NCI-H748 (cell line): ENCODE measurements around the gene PSG5.
"Not testable (repeated sequence)": the region's sequence is repeated elsewhere in the genome, so short reads cannot be mapped to it uniquely, and the experiment has no call there.

Source experiments
- DNase-seq: peaks from one replicate; lab custom pipeline; 2025; ENCODE audit not compliant: unreplicated experiment; lab: John Stamatoyannopoulos, UW

Gene PSG5

DNA sequence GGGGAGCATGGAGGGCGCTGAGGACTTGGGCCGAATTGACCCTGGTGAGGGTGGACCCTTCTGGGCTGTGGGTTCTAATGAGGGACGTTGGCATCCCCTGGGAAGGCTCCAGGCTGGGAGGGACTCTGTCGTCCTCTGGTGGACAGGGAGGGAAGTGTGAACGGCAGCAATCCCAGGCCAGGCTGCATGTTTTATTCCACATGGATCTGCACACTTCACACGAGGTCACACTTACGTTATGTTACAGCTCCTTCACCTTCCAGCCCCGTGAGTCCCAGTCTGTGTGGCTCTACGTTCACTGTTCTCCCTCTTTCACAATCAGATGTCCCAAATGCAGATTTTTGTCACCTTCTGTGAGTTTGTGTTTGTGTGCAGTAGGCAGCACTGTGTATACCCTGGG, 1.8 kb upstream of the PSG5 start:
- not testable (repeated sequence) for DNase-seq

DNA sequence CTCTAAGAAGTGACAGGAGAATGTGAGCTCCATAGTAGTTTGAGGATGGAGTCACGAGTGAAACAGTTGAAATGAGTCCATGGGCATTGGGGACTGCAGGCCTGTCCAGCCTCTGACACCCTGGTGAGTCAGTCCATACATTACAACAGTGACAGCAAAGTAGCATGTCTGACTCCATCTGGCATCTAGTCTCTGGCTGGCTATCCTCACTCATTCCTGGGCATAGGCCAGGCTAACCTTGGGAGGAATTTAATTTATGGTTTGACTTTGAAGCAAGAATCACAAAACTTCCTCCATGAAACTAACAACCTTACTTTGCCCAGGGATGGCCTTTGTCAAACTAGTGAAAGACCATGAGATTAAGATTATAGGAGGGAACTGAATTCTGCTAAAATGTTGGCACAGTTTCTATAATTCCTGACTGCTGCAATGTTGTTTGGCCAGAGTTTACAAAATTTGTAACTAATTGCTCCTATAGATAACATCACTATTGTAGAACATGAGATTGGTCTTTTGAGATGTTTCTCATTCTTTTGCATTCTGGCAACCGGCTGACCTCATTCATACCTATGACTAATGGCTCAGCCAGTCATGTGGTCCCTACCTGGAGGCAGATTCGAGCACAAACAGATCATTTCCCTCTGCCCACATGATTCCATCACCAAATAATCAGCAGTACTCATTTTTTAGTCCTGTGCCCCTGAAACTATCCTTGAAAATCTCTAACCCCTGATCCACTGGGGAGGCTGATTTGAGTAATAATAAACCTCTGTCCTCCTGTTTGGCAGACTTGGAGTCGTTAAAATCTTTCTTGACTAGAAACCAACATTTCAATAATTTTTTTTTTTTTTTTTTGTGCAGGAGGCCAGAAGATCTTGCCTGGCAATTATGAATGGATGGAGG, 4.2 kb downstream of the PSG5 start:
- DNase-seq: not testable (repeated sequence)

DNA sequence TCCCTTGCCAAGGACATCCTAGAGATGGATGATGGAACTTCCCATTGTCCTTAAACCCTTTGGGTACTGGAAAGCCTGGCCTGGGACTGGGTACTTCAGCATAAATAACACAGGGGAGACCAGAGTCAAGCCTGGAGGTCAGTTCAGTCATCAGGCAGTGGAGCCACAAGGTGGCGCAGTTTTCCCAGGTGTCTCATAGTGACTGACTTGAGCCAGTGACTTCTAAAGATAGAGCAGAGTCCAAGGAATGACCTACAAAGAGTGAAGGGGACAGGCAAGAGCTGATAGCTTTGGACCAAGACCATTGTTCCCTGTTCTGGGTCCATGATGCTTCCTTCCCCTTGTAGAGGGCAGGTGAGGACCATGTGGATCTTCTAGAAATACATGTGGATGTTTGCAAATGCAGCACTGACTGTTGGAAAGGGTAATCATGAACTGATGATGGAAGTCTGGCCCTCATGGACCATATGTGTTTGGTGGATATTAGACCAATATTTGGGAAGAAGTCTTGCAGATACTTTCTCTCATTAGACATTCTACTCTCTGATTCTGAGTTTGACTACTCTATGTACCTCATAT, 6.7 kb downstream of the PSG5 start:
- not testable (repeated sequence) for DNase-seq

DNA sequence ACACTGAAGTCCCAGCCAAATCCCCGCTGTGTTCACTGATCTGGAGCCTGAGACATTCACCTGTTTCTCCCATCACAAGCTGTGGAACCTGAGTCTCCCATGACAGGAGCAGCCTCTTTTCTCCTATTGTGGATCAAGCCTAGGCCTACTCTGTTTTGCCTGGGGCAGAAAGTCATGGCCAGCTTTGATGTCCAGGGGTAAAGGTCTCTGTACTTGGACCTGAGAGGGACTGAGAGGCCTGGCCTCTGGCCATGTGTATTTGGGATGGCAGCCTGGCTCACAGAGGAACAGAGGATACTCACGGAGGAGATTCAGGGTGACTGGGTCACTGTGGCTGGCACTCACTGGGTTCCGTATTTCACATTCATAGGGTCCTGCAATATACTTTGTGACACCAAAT, 7.8 kb downstream of the PSG5 start:
- not testable (repeated sequence) for DNase-seq

DNA sequence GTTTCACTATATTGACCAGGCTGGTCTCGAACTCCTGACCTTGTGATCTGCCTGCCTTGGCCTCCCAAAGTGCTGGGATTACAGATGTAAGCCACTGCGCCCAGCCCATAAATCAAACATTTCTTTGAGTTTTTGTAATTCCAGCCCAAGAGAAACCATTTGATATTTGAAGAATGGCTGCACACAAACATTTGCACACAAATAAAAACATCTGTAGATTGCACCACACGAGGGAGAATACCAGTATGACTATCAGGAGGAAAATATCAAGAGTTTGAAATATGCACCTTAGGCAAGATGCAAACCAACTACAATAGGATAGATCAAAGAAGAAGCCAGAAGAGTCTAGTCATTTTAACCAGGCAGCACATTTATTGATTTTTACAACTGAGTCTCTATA, 20.4 kb downstream of the PSG5 start:
- not testable (repeated sequence) for DNase-seq

DNA sequence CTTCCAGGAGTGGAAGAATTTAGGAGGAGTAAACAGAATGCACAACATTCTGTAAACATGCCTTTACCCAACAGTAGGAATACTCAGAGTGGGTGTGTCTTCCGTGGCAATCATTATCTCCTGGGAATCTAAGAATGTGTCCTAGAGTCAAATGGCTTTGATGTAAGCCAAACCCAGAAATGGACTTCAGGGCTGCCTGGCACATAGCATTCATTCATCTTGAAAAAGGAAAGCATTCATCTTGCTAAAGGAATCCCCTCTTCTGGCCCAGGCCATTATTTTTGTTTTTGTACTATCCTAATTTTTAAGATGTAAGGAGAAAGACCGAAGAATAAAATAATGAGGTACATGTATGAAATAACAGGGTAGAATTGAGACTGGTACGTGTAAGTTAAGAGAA, 23.2 kb downstream of the PSG5 start:
- DNase-seq: not testable (repeated sequence)

DNA sequence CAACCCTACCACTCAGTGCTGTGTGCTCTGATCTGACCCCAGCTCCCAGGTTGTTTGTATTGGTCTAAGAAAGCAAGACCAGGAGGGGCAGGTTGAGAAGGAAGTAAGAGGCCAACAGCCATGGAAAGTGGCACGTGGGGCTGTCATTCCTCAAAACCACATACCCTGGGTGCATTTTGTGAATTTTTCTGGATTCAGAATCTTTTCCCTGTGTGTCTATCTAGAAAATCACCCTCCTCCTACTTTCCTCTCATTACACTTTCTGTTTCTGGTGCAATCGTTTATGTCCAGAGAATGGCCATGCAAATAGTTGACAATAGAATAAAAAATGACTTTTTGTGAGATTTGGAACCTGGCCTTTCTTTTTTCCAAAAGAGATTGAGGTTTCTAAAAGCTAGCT, 24.1 kb downstream of the PSG5 start:
- DNase-seq: not testable (repeated sequence)

DNA sequence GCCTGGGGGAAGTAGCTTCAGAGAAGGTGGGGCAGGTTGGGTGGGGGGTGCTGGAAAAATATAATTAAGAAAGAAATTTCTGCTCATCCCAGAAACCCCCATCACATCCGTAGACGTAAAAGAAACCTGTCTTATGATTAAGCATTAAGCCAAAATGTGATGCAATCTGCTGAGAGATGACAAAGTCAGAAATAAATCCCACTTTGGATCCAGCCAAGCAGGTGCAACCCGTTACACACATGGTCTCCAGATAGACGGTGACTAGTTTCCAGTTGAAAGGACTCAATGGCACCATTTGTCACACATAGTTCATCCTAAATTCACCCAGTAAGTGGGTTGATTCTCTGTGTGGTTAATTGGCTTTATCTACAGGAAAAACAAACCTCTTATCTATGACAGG, 34.1 kb downstream of the PSG5 start:
- no peak for DNase-seq

DNA sequence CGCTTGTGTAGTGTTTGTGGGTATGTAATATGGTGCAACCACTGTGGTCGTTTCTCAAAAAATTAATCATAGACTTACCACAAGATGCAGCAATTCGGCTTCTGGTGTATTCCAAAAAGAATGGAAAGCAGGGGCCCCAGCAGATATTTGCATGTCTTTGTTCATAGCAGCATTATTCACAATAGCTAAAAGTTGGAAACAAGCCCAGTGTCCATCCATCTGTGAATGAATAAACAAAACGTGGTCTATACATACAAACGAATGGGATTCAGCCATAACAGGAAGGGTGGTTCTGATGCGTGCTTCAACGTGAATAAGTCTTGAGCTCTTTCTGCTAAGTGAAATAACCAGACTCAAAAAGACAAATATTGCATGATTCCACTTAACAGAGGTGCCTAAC, 36.5 kb downstream of the PSG5 start:
- DNase-seq: peak; percentile 98

DNA sequence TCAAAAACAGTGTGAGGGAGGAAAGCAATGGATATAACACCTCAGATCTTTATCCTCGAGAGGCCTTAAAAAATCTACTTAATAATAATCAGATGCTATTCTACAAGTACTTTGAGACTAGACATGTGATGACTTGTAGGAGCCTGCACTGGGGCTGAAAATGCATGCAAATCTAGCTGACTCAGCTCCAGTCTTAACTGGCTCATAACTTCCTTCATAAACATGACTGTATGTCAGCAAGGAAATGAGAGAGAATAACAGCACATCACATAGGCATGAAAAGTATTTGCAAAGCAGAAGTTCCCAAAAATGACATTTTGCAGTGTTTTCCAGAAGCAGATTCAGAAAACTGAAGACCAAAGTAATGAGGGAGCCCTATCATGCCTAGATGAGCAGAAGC, 38.1 kb downstream of the PSG5 start:
- DNase-seq: no peak

DNA sequence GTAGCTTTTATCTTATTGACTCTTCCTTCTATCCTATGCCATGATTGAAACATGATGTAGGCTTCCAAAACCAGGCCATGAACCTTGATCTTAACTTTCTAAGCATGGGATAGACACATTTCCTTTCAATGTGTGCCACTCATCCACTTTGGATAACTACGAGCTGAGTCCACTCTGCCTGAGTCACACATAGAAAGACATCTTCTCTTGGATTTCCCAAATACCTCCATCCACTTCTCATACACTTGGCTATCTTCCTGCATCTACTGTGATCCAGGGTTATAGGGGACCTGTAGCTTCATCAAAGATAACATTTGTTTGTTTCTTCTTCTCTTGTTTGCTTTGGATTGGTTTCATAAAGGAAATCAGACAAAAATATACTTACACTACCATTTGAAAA, 44.6 kb downstream of the PSG5 start:
- DNase-seq: not testable (repeated sequence)

DNA sequence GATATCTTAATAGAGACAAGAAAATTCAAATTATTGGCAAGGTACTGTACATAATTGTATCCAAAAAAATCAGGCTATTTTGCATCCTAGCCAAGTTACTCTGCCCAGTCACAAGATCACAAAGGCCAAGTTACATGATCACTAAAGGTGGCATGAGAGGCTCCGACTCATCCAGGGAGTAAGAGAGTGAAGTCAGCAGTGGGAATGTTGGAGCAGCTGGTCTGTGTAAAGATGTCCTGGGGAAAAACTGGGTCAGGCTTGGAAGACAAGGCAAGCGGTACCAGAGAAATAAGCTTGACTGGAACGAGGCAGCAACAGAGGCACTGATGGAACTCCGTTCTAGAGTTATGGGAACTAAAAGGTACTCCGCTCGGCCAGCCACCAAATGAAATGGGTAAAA, 53.6 kb downstream of the PSG5 start:
- DNase-seq: no peak

DNA sequence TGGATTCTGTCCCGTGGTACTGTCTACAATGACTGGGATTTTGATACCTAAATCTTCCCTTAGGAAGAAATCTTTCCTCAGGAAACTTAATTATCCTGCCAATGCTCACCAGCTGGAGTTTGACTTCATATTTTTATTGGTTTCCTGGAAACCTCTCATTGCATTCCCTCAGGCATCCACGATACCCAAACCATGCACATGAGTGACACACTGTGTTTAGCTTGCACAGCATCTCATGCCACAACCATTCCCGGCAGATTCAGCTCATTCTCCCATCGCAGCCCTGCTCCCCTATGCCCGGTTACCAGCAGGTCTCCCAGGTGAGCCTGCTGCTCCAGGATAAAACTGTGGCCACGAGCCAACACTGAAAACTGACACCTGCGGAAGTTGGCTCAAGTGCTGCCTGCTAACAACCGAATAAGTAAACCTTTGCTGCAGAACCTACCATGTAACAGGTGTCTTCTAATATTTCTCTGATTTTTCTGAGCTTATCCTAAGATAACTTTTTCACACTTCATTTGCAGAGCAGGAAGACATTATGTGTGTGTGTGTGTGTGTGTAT, 55.0 kb downstream of the PSG5 start:
- peak; percentile 93 for DNase-seq

DNA sequence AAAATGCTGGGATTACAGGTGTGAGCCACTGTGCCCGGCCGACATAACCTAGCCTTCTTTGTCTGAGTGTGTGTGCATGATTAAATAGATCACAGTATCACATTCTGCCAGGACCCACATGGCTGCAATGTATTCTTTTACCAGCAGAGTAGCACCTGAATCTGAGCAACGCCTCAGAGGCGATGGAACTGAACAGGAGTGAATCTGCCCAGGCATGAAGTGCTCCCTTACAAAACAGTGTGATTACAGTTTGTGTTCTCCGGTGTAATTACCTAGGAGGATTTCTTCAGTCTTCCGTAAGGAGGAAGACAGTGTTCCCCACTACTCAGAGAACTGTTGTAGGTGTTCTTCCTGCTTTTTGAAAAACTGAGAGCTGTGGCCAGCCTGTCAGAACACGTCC, 57.1 kb downstream of the PSG5 start:
- DNase-seq: not testable (repeated sequence)

DNA sequence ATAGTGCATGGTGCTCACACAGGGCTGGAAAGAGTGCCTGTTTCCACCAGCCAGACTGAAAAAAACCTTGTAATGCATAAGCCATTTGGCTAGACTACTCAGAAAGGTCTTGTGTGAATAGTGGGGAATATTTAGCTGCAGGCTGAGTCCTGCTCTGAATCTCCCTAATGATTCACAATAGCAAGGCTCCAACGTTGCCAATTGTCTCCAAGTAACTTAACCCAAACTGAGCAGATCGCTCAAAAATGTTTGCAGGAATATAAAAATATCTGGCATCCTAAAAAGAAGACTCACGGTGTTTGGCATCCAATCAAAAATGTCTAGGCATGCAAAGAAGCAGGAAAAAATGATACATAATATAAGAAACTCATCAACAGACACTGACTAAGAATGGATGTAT, 59.0 kb downstream of the PSG5 start:
- not testable (repeated sequence) for DNase-seq

DNA sequence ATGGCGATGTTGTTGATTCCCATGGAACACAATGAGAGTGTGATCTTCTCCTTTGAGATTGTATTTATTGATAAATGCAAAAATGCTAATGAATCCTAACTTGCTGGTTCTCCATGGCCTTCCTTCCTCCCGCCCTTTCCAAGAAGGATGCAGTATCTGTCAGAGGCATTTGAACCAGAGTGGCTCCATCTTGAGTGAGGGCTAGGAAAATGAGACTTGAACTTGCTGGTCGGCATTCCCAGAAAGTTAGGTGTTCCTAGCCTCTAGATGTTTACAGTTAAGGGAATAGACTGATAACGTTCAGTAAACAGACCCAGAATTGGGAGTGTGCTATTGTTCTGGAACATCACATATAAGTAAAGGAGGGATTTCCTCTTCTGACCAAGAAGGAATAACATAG, 59.6 kb downstream of the PSG5 start:
- no peak for DNase-seq

DNA sequence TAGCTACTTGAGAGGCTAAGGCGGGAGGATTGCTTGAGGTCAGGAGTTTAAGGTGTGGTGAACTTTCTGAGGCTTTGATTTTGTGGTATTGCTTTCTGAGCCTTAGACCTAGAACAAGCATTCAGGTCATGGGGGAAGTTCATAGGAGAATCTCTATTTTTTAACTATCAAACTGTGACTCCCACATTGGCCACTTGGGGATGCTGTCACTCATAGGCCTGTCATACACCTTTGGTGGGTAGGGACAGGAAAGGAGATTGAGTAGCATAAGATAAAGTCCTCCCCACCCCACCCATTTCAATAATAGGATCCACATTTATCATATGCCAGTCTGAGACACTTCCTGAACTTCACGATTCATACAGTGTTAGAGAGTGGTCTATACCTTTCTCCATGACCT, 62.0 kb downstream of the PSG5 start:
- DNase-seq: no peak

DNA sequence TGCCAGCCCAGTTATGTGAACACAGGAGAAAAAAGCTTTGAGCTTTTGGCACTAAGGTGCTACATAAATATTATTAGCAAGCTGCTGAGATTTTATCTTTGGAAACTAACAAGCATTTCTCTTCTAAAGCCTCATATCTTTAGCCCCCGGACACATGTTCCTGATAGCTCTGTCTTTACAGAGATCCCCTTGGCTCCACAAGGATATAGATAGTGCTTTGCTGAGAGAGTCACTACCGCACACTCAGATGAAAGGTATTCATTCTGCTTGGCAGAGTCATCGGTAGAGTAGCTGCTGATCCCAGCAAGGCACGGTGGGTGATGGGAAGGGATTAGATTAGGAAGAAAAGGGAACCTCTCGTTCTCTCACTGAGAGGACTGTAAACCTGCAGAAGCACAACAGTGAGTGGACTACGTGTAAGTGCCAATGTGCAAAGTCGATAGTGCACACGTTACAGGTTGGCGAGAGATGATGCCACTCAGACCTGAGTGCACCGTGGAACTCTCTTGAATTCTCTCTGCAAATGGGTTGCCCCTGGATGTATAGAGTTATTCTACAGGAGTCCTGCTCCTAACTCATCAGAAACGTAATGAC, 65.8 kb downstream of the PSG5 start:
- not testable (repeated sequence) for DNase-seq

DNA sequence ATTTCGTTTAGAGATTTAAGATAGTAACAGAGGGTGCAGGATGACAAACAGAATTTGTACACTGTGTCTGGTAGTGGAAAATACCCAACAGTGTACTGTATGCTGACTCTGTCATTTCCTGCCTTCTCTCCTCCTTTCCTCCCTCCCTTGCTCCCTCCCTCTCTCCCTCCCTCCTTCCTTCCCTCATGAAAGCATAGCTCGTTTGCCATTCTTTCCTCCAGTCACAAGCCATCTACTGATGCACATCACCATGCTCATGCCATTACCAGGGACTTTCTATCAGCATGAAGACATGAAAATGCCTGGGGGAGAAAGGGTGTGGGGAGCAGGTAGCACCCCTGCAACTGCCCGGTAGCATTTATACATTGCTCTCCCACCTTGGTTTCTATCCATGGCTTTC, 66.8 kb downstream of the PSG5 start:
- DNase-seq: not testable (repeated sequence)
